OCI-LY7 (cell line): ENCODE measurements around the gene STK32C. TPM values are rescaled to one million over a fixed set of nuclear protein-coding genes. Genes with fewer than 3 reads are reported as not detected.

Source experiments
- Bru-seq: library from RNA; stranded (reverse); fragments of 400-500 nt; gene quantifications from one replicate; lab custom pipeline; 2021; lab: Mats Ljungman, UMichigan
- BruChase-seq, 2 experiments: library from RNA; stranded (reverse); fragments of 400-500 nt; gene quantifications; one replicate each; lab custom pipeline; 2021; lab: Mats Ljungman, UMichigan
- BruUV-seq: library from RNA; stranded (reverse); fragments of 400-500 nt; replicated peaks from 2 replicates; lab custom pipeline; 2021; lab: Mats Ljungman, UMichigan
- CTCF ChIA-PET: fragments of 300-600 bp; sonication (Branson Sonifier 250); formaldehyde crosslinking; loops from one replicate; lab custom pipeline; 2022; ENCODE audit warnings: antibody characterized with exemption; ENCODE audit not compliant: unreplicated experiment; lab: Charles Lee
- POLR2A ChIA-PET: fragments of 300-600 bp; sonication (Branson Sonifier 250); formaldehyde crosslinking; loops from one replicate; lab custom pipeline; 2022; ENCODE audit warnings: antibody characterized with exemption; lab: Charles Lee
- DNase-seq: peaks from one replicate; pipeline ENCODE4 v3.0.0-alpha.2; 2015; ENCODE audit warnings: low spot score
- H2AFZ ChIP-seq: fragments of 200-600 bp; sonication (generic), shearing (Covaris generic); 2 replicates; pipeline ENCODE4 v1.6.1; 2014; ENCODE audit warnings: mild to moderate bottlenecking, antibody characterized with exemption, low read length, moderate library complexity
- H3K27ac ChIP-seq: fragments of 200-600 bp; sonication (generic); 2 replicates; pipeline ENCODE4 v1.5.1; 2014; ENCODE audit warnings: mixed run types, low read depth, mild to moderate bottlenecking, moderate library complexity, low read length, inconsistent platforms; ENCODE audit not compliant: poor library complexity, severe bottlenecking
- H3K36me3 ChIP-seq: fragments of 200-600 bp; sonication (generic); 2 replicates; pipeline ENCODE4 v1.6.1; 2014; ENCODE audit warnings: mild to moderate bottlenecking, antibody characterized with exemption, low read length, moderate library complexity, mixed read lengths; ENCODE audit not compliant: insufficient read depth
- H3K4me1 ChIP-seq: fragments of 200-600 bp; sonication (generic); 2 replicates; pipeline ENCODE4 v1.5.1; 2014; ENCODE audit warnings: mild to moderate bottlenecking, low read length; ENCODE audit not compliant: insufficient read depth, poor library complexity, severe bottlenecking
- H3K4me2 ChIP-seq: fragments of 200-600 bp; sonication (generic); 2 replicates; pipeline ENCODE4 v1.6.1; 2014; ENCODE audit warnings: mild to moderate bottlenecking, low read length
- H3K4me3 ChIP-seq: fragments of 200-600 bp; sonication (generic); 2 replicates; pipeline ENCODE4 v1.5.1; 2014; ENCODE audit warnings: mild to moderate bottlenecking, low read depth, low read length; ENCODE audit not compliant: poor library complexity, severe bottlenecking
- H3K79me2 ChIP-seq: fragments of 200-600 bp; sonication (generic); 2 replicates; pipeline ENCODE4 v1.6.1; 2016; ENCODE audit warnings: low read depth, mild to moderate bottlenecking, low read length, moderate library complexity, mixed read lengths; ENCODE audit not compliant: insufficient read depth
- H3K9me2 ChIP-seq: fragments of 200-600 bp; sonication (generic); 2 replicates; pipeline ENCODE4 v1.6.1; 2016; ENCODE audit warnings: mild to moderate bottlenecking, low read length, mixed read lengths; ENCODE audit not compliant: insufficient read depth
- H3K9me3 ChIP-seq: fragments of 200-600 bp; sonication (generic); 2 replicates; pipeline ENCODE4 v1.6.1; 2014; ENCODE audit warnings: mild to moderate bottlenecking, mixed run types, low read length, mixed read lengths
- H4K20me1 ChIP-seq: fragments of 200-600 bp; sonication (generic); 2 replicates; pipeline ENCODE4 v1.6.1; 2014; ENCODE audit warnings: mild to moderate bottlenecking, antibody characterized with exemption, low read length, moderate library complexity, mixed read lengths; ENCODE audit not compliant: insufficient read depth
- EZH2phosphoT487 ChIP-seq: fragments of 200-600 bp; sonication (generic); IDR thresholded peaks from 2 replicates; pipeline ENCODE4 v1.6.1; 2018; ENCODE audit warnings: low read depth, borderline replicate concordance, mild to moderate bottlenecking, mixed run types, antibody characterized with exemption, low read length, moderate library complexity, mixed read lengths
- intact Hi-C: fragments of 100-400 bp; cut with micrococcal nuclease; formaldehyde crosslinking; loops from one replicate; pipeline ENCODE4 v1.10.0; 2022; ENCODE audit not compliant: unreplicated experiment
- long read RNA-seq: library from polyadenylated mRNA; stranded (forward); transcript quantifications from one replicate; pipeline ENCODE4 v2.0.0, GENCODE V29; 2022
- total RNA-seq, 2 experiments: library from RNA; depleted of rRNA in 1 of 2; stranded (reverse); fragments of >200 nt in 1 of 2; shearing (Covaris generic) in 1 of 2; gene quantifications; 2 replicates each; pipeline ENCODE4 v1.2.3, GENCODE V29; 2014 to 2022
- TF ChIP-seq, protein P1 (sequence below): fragments of 200-600 bp; sonication (generic); conservative IDR thresholded peaks from 2 replicates; pipeline ENCODE4 v1.5.1; 2014; ENCODE audit warnings: mild to moderate bottlenecking, antibody characterized with exemption, low read length, moderate library complexity, mixed read lengths

Gene STK32C
- 13.1 and 16.8 TPM in 2 replicates for total RNA-seq (2014; rRNA removed; shearing (Covaris generic))
- total RNA-seq (2022) = 30.4 and 32.4 TPM in 2 replicates
- Bru-seq, nascent RNA = percentile 38 among the genes with signal in this experiment
- BruChase-seq, experiment 1, labeled RNA remaining after a 6-hour chase = percentile 38 among the genes with signal in this experiment
- percentile 39 among the genes with signal in this experiment for BruChase-seq, experiment 2, labeled RNA remaining after a 2-hour chase
- long read RNA-seq, transcript STK32C-205 (2 exons, 607 nt) = major isoform, 13 of 178 reads
- long read RNA-seq, transcript STK32C-202 (2 exons, 733 nt) = minor isoform, 7 of 178 reads
- long read RNA-seq, partial matches to known transcripts = 0 of 178 reads
- long read RNA-seq, other reads (novel, unspliced or antisense) = 158 of 178 reads

DNA sequence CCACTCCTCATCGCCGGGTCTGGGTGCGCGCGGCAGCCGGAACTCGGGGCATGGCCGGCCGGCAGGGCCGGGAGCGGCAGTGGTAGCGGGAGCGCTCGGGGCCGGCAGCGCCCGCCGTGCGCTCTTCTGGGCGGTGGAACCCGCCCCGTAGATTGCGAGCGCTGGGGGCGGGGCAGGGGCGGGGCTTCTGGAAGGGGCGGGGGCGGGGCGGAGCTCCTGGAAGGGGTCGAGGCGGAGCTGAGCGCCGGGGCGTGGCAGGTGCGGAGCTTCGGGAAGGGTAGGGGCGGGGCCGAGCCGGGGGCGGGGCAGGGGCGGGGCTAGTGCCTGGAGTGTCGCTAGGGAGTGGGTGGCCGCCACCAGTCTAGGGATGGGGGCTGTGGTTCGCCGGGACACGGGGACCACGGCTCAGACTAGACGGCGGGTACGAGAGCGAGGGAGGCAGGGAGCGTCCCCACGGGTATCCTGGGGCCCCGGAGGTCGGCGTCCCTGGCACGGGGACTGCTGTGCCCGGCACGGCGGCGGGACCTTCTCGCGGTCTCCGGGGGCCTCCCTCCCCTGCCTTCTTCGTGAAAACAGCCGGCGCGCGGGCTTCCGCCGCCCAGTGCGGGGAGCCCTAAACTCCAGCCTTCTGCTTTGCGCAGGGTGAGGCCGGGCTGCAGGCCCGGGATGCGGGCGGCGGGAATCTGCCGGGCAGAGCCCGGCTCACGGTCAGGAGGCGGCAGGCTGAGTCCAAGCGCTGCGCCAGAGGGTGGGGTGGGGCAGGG lies at the start of gene STK32C:
Gene STK32C (minus strand): TSS at position 128 of the 764 bp plus-strand sequence. CDS start 117 bp downstream, at position 11.
- H3K4me3 ChIP-seq = peak within 1 kb of the TSS; percentile 59
- peak; percentile 82 for DNase-seq
- H2AFZ ChIP-seq = no peak within 1 kb of the TSS
- peak within 1 kb of the TSS; percentile 45 for H3K4me2 ChIP-seq
- intact Hi-C loops = no loop called here
- POLR2A ChIA-PET = interaction anchor here (0.6 kb wide), 1 partner anchor 207 kb away, joined by 5 read pairs; no protein-coding TSS in a partner anchor
- no TSS peak for BruUV-seq
- H3K36me3 ChIP-seq = no peaks in the 10 kb centered on the region
- H3K9me3 ChIP-seq = no peaks in the 10 kb centered on the region
- H3K27ac ChIP-seq = no peak within 1 kb of the TSS
- no peaks in the 10 kb centered on the region for H4K20me1 ChIP-seq
- no peaks in the 10 kb centered on the region for H3K4me1 ChIP-seq
- H3K79me2 ChIP-seq = no peaks in the 10 kb centered on the region
- H3K9me2 ChIP-seq = no peaks in the 10 kb centered on the region
- TF ChIP-seq EZH2phosphoT487 = no peak
- TF ChIP-seq, protein P1, sequence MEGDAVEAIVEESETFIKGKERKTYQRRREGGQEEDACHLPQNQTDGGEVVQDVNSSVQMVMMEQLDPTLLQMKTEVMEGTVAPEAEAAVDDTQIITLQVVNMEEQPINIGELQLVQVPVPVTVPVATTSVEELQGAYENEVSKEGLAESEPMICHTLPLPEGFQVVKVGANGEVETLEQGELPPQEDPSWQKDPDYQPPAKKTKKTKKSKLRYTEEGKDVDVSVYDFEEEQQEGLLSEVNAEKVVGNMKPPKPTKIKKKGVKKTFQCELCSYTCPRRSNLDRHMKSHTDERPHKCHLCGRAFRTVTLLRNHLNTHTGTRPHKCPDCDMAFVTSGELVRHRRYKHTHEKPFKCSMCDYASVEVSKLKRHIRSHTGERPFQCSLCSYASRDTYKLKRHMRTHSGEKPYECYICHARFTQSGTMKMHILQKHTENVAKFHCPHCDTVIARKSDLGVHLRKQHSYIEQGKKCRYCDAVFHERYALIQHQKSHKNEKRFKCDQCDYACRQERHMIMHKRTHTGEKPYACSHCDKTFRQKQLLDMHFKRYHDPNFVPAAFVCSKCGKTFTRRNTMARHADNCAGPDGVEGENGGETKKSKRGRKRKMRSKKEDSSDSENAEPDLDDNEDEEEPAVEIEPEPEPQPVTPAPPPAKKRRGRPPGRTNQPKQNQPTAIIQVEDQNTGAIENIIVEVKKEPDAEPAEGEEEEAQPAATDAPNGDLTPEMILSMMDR = no peak
- CTCF ChIA-PET = no interaction called here

- peaks cover 4% of the 10 kb centered on the region for H3K4me1 ChIP-seq
- no peak for DNase-seq
- CTCF ChIA-PET = no interaction called here
Observed at GRCh38 chr10:132356621-132357195, 49.0 kb upstream of the STK32C start.

More at GRCh38 chr10:132356621-132357195, 49.0 kb upstream of the STK32C start:
- POLR2A ChIA-PET = interaction anchor here (1.0 kb wide), 1 partner anchor 201 kb away, joined by 3 read pairs; no protein-coding TSS in a partner anchor
- intact Hi-C loops = no loop called here
- Histone ChIP-seq H4K20me1 (no peaks in the 10 kb centered on the region), H3K79me2 (no peaks in the 10 kb centered on the region), H2AFZ (no peak overlapping the region), H3K36me3 (no peaks in the 10 kb centered on the region), H3K4me2 (no peak overlapping the region), H3K4me3 (no peak overlapping the region), H3K9me3 (no peaks in the 10 kb centered on the region), H3K9me2 (no peaks in the 10 kb centered on the region), H3K27ac (no peak overlapping the region)
- TF ChIP-seq, protein P1 = no peak
- no peak for TF ChIP-seq EZH2phosphoT487
- BruUV-seq = no TSS peak
